WTC11 (cell line): ENCODE results near the gene STRN4.

Experiments
- ARID4B ChIP-seq: sonication (generic); formaldehyde crosslinking; IDR thresholded peaks from 2 replicates; pipeline ENCODE4 v1.8.0; 2023; ENCODE audit warnings: missing genetic modification reagents, mild to moderate bottlenecking, borderline replicate concordance
- ATF3 ChIP-seq: sonication (generic); formaldehyde crosslinking; conservative IDR thresholded peaks from 2 replicates; pipeline ENCODE4 v1.8.1; 2022; ENCODE audit warnings: mild to moderate bottlenecking, missing genetic modification reagents
- CTCF ChIP-seq: fragments of 200-600 bp; IDR thresholded peaks from 2 replicates; pipeline ENCODE4 v1.8.0; 2022; ENCODE audit warnings: antibody characterized with exemption
- USF1 ChIP-seq: sonication (generic); formaldehyde crosslinking; IDR thresholded peaks from 2 replicates; pipeline ENCODE4 v1.8.0; 2022; ENCODE audit warnings: mild to moderate bottlenecking, missing genetic modification reagents

GRCh38 chr19:46696052-46696451, 50.2 kb downstream of the STRN4 start:
- TF ChIP-seq CTCF (no peak), ATF3 (CRISPR knock-in tag) (no peak), ARID4B (CRISPR knock-in tag) (no peak), USF1 (no peak)
